Calu3 (cell line): ENCODE data around the gene ORMDL2. TPM values are rescaled to one million over a fixed set of nuclear protein-coding genes. Genes with fewer than 3 reads are reported as not detected.

ENCODE experiments used
- BruUV-seq: library from RNA; stranded (reverse); fragments of 400-500 nt; replicated peaks from 2 replicates; lab custom pipeline; 2021; lab: Mats Ljungman, UMichigan
- CTCF ChIA-PET: fragments of 300-600 bp; sonication (Branson Sonifier 250); formaldehyde crosslinking; loops from one replicate; lab custom pipeline; 2022; ENCODE audit warnings: antibody characterized with exemption; lab: Charles Lee
- DNase-seq: peaks from one replicate; pipeline ENCODE4 v3.0.0; 2022
- H3K27ac Mint-ChIP-seq: one replicate; pipeline ENCODE4 v1.8.0; 2022; ENCODE audit warnings: mixed read lengths; ENCODE audit not compliant: unreplicated experiment
- H3K27me3 Mint-ChIP-seq: one replicate; pipeline ENCODE4 v1.8.0; 2022; ENCODE audit warnings: mixed read lengths; ENCODE audit not compliant: unreplicated experiment
- H3K36me3 Mint-ChIP-seq: one replicate; pipeline ENCODE4 v1.8.0; 2022; ENCODE audit warnings: mild to moderate bottlenecking, moderate library complexity, mixed read lengths; ENCODE audit not compliant: insufficient read depth, unreplicated experiment
- H3K4me1 Mint-ChIP-seq: one replicate; pipeline ENCODE4 v1.8.0; 2022; ENCODE audit warnings: mild to moderate bottlenecking, low read depth, mixed read lengths; ENCODE audit not compliant: unreplicated experiment
- H3K4me3 Mint-ChIP-seq: one replicate; pipeline ENCODE4 v1.8.0; 2022; ENCODE audit warnings: mild to moderate bottlenecking, low read depth, moderate library complexity, mixed read lengths; ENCODE audit not compliant: unreplicated experiment
- H3K9me3 Mint-ChIP-seq: one replicate; pipeline ENCODE4 v1.8.0; 2022; ENCODE audit warnings: low read depth, mixed read lengths; ENCODE audit not compliant: unreplicated experiment
- intact Hi-C: fragments of 100-400 bp; cut with micrococcal nuclease; formaldehyde crosslinking; loops from one replicate; pipeline ENCODE4 v1.10.0; 2022; ENCODE audit not compliant: unreplicated experiment
- total RNA-seq: library from RNA; stranded (reverse); gene quantifications from 2 replicates; pipeline ENCODE4 v1.2.3, GENCODE V29; 2022
- TF ChIP-seq, protein P1 (sequence below): fragments of 200-600 bp; IDR thresholded peaks from one replicate; pipeline ENCODE4 v1.8.0; 2022; ENCODE audit warnings: antibody characterized with exemption; ENCODE audit not compliant: unreplicated experiment

ORMDL2 gene
- total RNA-seq, 1 experiment from 2014 or later: 93.6 TPM

DNA sequence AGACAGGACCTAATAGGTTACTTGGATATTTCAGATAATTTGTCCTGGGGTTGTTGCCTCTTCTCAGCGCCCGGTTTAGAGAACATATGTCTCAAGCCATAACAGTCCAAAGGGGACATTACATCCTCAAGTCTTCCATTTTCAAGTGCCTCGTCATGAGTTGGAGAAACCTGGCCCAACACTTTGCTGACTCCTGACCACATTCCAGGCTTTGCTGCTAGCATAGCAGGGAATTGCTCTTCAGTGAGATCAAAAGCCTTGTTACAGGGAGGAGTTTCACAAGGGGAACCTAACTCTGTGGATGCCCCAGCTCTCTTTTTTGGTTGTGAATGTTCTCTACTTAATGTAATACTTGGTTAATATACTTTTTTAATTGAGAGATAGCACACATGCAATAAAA lies 33.1 kb downstream of the ORMDL2 start:
- Mint-ChIP-seq H3K36me3 (no peaks in the 10 kb centered on the region), H3K4me3 (no peak overlapping the region), H3K4me1 (peaks cover 8% of the 10 kb centered on the region), H3K27ac (no peak overlapping the region), H3K9me3 (no peaks in the 10 kb centered on the region), H3K27me3 (peaks cover 54% of the 10 kb centered on the region)
- intact Hi-C loops: no loop called here
- no peak for DNase-seq
- TF ChIP-seq, protein P1, sequence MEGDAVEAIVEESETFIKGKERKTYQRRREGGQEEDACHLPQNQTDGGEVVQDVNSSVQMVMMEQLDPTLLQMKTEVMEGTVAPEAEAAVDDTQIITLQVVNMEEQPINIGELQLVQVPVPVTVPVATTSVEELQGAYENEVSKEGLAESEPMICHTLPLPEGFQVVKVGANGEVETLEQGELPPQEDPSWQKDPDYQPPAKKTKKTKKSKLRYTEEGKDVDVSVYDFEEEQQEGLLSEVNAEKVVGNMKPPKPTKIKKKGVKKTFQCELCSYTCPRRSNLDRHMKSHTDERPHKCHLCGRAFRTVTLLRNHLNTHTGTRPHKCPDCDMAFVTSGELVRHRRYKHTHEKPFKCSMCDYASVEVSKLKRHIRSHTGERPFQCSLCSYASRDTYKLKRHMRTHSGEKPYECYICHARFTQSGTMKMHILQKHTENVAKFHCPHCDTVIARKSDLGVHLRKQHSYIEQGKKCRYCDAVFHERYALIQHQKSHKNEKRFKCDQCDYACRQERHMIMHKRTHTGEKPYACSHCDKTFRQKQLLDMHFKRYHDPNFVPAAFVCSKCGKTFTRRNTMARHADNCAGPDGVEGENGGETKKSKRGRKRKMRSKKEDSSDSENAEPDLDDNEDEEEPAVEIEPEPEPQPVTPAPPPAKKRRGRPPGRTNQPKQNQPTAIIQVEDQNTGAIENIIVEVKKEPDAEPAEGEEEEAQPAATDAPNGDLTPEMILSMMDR: no peak
- CTCF ChIA-PET: no interaction called here
- BruUV-seq: no TSS peak

DNA sequence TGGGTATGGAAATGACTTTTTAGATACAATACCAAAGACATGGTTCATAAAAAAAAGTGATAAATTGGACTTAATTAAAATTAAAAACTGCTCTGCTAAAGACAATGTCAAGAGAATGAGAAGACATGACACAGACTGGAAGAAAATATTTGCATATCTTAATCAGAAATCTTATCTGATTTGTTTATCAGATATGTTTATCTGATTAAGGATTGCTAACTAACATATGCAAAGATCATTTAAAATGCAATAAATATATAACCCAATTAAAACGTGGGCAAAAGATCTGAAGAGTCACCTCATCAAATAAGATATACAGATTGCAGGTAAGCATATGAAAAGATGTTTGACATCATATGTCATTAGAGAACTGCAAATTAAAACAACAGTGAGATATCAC lies 34.9 kb downstream of the ORMDL2 start:
- H3K4me3 Mint-ChIP-seq: no peak overlapping the region
- H3K4me1 Mint-ChIP-seq: peaks cover 1% of the 10 kb centered on the region
- intact Hi-C loops: no loop called here
- no peaks in the 10 kb centered on the region for H3K36me3 Mint-ChIP-seq
- CTCF ChIA-PET: no interaction called here
- H3K9me3 Mint-ChIP-seq: no peaks in the 10 kb centered on the region
- no peak overlapping the region for H3K27ac Mint-ChIP-seq
- TF ChIP-seq, protein P1: no peak
- no TSS peak for BruUV-seq
- no peak for DNase-seq
- peaks cover 42% of the 10 kb centered on the region for H3K27me3 Mint-ChIP-seq

DNA sequence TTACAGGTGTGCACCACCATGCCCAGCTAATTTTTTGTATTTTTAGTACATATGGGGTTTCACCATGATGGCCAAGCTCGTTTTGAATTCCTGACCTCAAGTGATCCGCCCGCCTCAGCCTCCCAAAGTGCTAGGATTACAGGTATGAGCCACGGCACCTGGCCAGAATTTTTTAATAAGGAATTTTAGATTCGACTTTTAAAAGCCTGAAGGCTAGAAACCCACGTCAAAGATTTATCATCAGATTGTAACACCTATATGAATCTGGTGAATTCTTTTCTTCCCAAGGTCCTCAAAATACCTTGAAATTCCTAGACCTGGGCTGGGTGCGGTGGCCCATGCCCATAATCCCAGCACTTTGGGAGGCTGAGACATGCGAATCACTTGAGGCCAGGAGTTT lies 43.6 kb downstream of the ORMDL2 start:
- intact Hi-C loops: no loop called here
- CTCF ChIA-PET: no interaction called here
- H3K36me3 Mint-ChIP-seq: no peaks in the 10 kb centered on the region

DNA sequence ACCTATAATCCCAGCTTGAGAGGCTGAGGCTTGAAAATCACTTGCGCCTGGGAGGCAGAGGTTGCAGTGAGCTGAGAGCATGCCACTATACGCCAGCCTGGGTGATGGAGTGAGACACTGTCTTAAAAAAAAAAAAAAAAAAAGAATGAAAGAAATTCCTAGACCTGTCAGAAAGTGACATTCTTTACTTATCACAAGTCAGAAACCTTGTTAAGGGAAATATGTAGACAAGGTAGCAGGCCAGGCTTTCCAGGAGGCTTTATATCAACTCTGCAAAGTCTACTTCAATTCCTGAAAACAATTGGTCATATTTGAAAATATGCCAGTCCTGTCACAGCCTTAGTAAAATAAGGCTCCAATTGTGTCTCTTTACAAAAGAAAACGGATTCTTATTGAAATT lies 44.0 kb downstream of the ORMDL2 start:
- H3K36me3 Mint-ChIP-seq: no peaks in the 10 kb centered on the region
- no peaks in the 10 kb centered on the region for H3K9me3 Mint-ChIP-seq
- TF ChIP-seq, protein P1: no peak
- H3K4me3 Mint-ChIP-seq: no peak overlapping the region
- H3K27ac Mint-ChIP-seq: no peak overlapping the region
- CTCF ChIA-PET: no interaction called here
- BruUV-seq: no TSS peak
- H3K27me3 Mint-ChIP-seq: no peaks in the 10 kb centered on the region
- no peak for DNase-seq
- H3K4me1 Mint-ChIP-seq: no peaks in the 10 kb centered on the region
- intact Hi-C loops: no loop called here

More for the DNA sequence above, 43.6 kb downstream of the ORMDL2 start:
- DNase-seq: no peak
- no peaks in the 10 kb centered on the region for H3K9me3 Mint-ChIP-seq
- no peak overlapping the region for H3K4me3 Mint-ChIP-seq
- TF ChIP-seq, protein P1: no peak
- H3K27me3 Mint-ChIP-seq: no peaks in the 10 kb centered on the region
- no TSS peak for BruUV-seq
- no peaks in the 10 kb centered on the region for H3K4me1 Mint-ChIP-seq
- H3K27ac Mint-ChIP-seq: no peak overlapping the region
